NCI-H1092 (cell line): ENCODE data around the gene ALG6.
"Not testable (repeated sequence)": the region's sequence is repeated elsewhere in the genome, so short reads cannot be mapped to it uniquely, and the experiment has no call there.

Experiments used
- DNase-seq: peaks from one replicate; lab custom pipeline; 2025; lab: John Stamatoyannopoulos, UW

The ALG6 gene

GRCh38 chr1:63414691-63415365, 47.4 kb downstream of the ALG6 start:
- DNase-seq: no peak

GRCh38 chr1:63418101-63418500, 50.7 kb downstream of the ALG6 start:
- no peak for DNase-seq

- not testable (repeated sequence) for DNase-seq
Observed at GRCh38 chr1:63420746-63421145, 53.3 kb downstream of the ALG6 start.

GRCh38 chr1:63423649-63424048, 56.2 kb downstream of the ALG6 start:
- DNase-seq: no peak

- no peak for DNase-seq
Observed at GRCh38 chr1:63428815-63429214, 61.4 kb downstream of the ALG6 start.

GRCh38 chr1:63429281-63429680, 61.9 kb downstream of the ALG6 start:
- DNase-seq: no peak

GRCh38 chr1:63435161-63435560, 67.7 kb downstream of the ALG6 start:
- no peak for DNase-seq

- DNase-seq: no peak
Observed at GRCh38 chr1:63442141-63442475, 74.7 kb downstream of the ALG6 start.

GRCh38 chr1:63448731-63449246, 81.4 kb downstream of the ALG6 start:
- no peak for DNase-seq

- DNase-seq: no peak
Observed at GRCh38 chr1:63450416-63450815, 83.0 kb downstream of the ALG6 start.

- DNase-seq: no peak
Observed at GRCh38 chr1:63453232-63453631, 85.8 kb downstream of the ALG6 start.

- DNase-seq: no peak
Observed at GRCh38 chr1:63454269-63454668, 86.8 kb downstream of the ALG6 start.

GRCh38 chr1:63458750-63459149, 91.3 kb downstream of the ALG6 start:
- DNase-seq: no peak

GRCh38 chr1:63461661-63462230, 94.3 kb downstream of the ALG6 start:
- DNase-seq: no peak

- DNase-seq: no peak
Observed at GRCh38 chr1:63463248-63463647, 95.8 kb downstream of the ALG6 start.

GRCh38 chr1:63466181-63466580, 98.8 kb downstream of the ALG6 start:
- DNase-seq: no peak

- no peak for DNase-seq
Observed at GRCh38 chr1:63466759-63467158, 99.3 kb downstream of the ALG6 start.

- not testable (repeated sequence) for DNase-seq
Observed at GRCh38 chr1:63468683-63469082, 101.3 kb downstream of the ALG6 start.

GRCh38 chr1:63475761-63476160, 108.3 kb downstream of the ALG6 start:
- DNase-seq: no peak

- no peak for DNase-seq
Observed at GRCh38 chr1:63480057-63480456, 112.6 kb downstream of the ALG6 start.

- DNase-seq: no peak
Observed at GRCh38 chr1:63486629-63487028, 119.2 kb downstream of the ALG6 start.

GRCh38 chr1:63487336-63488065, 120.1 kb downstream of the ALG6 start:
- no peak for DNase-seq
